Gastrocnemius medialis (tissue), 4 donors: ENCODE results near the gene ZNF599.

Experiments
- POLR2A ChIP-seq, 2 donors: fragments of 450-650 bp; IDR thresholded peaks; one replicate each; pipeline ENCODE4 v1.6.1; 2017; ENCODE audit warnings: antibody characterized with exemption in 2 of 2, mild to moderate bottlenecking in 2 of 2, moderate library complexity in 2 of 2
- TF ChIP-seq, protein P1 (sequence below), 5 experiments: fragments of 450-650 bp in 3 of 5; fragments of 200-600 bp in 2 of 5; sonication (generic) in 2 of 5; IDR thresholded peaks in 4 of 5; conservative IDR thresholded peaks in 1 of 5; 1 replicate in 4 of 5; 2 replicates in 1 of 5; pipeline ENCODE4 v1.5.1; 2016 to 2019; ENCODE audit warnings: antibody characterized with exemption in 5 of 5, mild to moderate bottlenecking in 3 of 5, moderate library complexity in 3 of 5

DNA sequence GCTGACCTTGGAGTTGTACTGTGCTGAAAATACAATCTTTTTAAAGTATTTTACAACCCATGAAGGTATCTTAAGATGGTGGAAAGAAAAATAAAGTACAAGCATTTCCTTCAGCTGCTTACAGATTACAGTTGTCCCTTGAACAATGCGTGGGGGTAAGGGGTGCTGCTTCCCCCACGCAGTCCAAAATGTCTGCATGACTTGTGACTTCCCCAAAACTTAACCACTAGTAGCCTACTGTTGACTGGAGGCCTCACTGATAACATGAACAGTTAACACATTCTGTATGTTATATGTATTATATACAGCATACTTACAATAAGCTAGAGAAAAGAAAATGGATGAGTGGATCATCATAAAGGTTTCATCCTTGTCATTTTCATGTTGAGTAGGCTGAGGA lies 45.3 kb upstream of the ZNF599 start:
- TF ChIP-seq, protein P1, sequence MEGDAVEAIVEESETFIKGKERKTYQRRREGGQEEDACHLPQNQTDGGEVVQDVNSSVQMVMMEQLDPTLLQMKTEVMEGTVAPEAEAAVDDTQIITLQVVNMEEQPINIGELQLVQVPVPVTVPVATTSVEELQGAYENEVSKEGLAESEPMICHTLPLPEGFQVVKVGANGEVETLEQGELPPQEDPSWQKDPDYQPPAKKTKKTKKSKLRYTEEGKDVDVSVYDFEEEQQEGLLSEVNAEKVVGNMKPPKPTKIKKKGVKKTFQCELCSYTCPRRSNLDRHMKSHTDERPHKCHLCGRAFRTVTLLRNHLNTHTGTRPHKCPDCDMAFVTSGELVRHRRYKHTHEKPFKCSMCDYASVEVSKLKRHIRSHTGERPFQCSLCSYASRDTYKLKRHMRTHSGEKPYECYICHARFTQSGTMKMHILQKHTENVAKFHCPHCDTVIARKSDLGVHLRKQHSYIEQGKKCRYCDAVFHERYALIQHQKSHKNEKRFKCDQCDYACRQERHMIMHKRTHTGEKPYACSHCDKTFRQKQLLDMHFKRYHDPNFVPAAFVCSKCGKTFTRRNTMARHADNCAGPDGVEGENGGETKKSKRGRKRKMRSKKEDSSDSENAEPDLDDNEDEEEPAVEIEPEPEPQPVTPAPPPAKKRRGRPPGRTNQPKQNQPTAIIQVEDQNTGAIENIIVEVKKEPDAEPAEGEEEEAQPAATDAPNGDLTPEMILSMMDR (IDR thresholded peaks at IDR 0.05 in 4 of 5, conservative IDR thresholded peaks at IDR 0.05 in 1 of 5) = no peak
- no peak for TF ChIP-seq POLR2A (IDR thresholded peaks at IDR 0.05)
